Measurements from ENCODE around the gene IGDCC3.

GRCh38 chr15:65413760-65414144, 36.0 kb upstream of the IGDCC3 start:
- TF ChIP-seq, protein P1, sequence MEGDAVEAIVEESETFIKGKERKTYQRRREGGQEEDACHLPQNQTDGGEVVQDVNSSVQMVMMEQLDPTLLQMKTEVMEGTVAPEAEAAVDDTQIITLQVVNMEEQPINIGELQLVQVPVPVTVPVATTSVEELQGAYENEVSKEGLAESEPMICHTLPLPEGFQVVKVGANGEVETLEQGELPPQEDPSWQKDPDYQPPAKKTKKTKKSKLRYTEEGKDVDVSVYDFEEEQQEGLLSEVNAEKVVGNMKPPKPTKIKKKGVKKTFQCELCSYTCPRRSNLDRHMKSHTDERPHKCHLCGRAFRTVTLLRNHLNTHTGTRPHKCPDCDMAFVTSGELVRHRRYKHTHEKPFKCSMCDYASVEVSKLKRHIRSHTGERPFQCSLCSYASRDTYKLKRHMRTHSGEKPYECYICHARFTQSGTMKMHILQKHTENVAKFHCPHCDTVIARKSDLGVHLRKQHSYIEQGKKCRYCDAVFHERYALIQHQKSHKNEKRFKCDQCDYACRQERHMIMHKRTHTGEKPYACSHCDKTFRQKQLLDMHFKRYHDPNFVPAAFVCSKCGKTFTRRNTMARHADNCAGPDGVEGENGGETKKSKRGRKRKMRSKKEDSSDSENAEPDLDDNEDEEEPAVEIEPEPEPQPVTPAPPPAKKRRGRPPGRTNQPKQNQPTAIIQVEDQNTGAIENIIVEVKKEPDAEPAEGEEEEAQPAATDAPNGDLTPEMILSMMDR (IDR thresholded peaks at IDR 0.05; ENCODE audit: extremely low read depth in 1 of 2, insufficient read depth in 1 of 2, low read depth in 1 of 2, low read length in 2 of 2), result no peak
- TF ChIP-seq EZH2 (IDR thresholded peaks at IDR 0.05; ENCODE audit: borderline replicate concordance, low read depth, low read length, severe bottlenecking) (no peak), JUN (IDR thresholded peaks at IDR 0.05; ENCODE audit: borderline replicate concordance, insufficient read depth, insufficient read length, low read depth) (no peak), GATA2 (IDR thresholded peaks at IDR 0.05; ENCODE audit: insufficient read depth, insufficient read length, low read depth, low read length) (no peak), MYC (IDR thresholded peaks at IDR 0.05; ENCODE audit: low read depth, low read length) (no peak), POLR2A (IDR thresholded peaks at IDR 0.05; ENCODE audit: low read depth, low read length) (no peak)
- TF ChIP-seq, protein P2, sequence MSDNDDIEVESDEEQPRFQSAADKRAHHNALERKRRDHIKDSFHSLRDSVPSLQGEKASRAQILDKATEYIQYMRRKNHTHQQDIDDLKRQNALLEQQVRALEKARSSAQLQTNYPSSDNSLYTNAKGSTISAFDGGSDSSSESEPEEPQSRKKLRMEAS (IDR thresholded peaks at IDR 0.05; ENCODE audit: insufficient read depth, insufficient read length), result no peak
